Measurements from ENCODE around the gene REEP5.

- TF ChIP-seq CTCF (IDR thresholded peaks at IDR 0.05) (no peak), POLR2A (IDR thresholded peaks at IDR 0.05) (no peak)
Observed at GRCh38 chr5:112910529-112910928, 11.5 kb downstream of the REEP5 start.

All from thyroid gland (tissue), 4 donors.